ENCODE data around the gene IRX1. TPM values are rescaled to one million over a fixed set of nuclear protein-coding genes. Genes with fewer than 3 reads are reported as not detected.

Gene IRX1
- total and polyA plus RNA-seq, 2 of the 8 experiments (the other 6 are each of a cell fraction or from before 2014, with no cell fraction given): 2.6 to 3.9 TPM

DNA sequence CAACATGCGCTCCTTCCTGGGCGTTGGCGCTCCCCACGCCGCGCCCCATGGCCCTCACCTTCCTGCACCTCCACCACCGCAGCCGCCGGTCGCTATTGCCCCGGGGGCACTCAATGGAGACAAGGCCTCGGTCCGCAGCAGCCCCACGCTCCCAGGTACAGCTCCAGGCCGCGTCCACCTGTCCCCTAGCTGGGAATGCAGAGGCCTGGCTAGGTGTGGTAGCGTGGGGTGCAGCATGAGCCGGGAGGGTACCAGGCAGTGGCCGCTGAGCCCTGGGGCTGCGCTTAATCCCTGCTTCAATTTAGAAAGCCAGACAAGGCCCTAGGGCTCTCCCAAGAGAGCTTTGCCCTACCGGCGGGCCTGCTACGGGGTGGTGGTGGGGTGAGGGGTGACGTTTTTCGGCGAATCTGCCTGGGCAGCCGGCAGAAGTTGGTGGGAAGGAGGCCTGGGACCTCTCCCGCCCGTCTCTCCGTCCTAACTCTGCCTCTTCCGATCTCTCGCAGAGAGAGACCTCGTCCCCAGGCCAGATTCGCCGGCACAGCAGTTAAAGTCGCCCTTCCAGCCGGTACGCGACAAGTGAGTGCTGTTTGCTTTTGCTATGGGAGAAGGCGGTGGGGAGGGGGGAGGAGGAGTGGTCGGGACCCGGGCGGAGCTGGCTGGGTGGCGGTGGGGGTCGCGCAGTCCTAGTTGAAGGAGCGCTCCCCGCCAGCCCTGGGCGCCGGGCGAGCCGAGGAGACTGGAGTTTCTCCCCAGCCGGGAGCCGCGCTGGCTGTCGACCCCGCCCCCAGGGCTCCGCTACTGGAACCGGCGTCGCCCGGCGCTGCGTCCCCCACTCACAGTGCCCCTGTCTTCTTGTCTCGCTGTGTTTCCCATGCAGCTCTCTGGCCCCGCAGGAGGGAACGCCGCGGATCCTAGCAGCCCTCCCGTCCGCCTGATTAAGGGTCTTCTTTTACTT is 4.8 kb downstream of the IRX1 start (continued):
- TF ChIP-seq RXRA (IDR thresholded peaks at IDR 0.05; ENCODE audit: insufficient read depth, low read depth, low read length) (no peak), ASH2L (IDR thresholded peaks at IDR 0.05; ENCODE audit: low read length) (peak; percentile 61), EP300 (IDR thresholded peaks at IDR 0.05; ENCODE audit: borderline replicate concordance in 1 of 2, low read depth in 2 of 2, low read length in 2 of 2) (no peak), RBBP5 (IDR thresholded peaks at IDR 0.05; ENCODE audit: borderline replicate concordance, low read depth, low read length) (peak; percentile 73; the same call in 1 of the 2 replicates), CTBP2 (IDR thresholded peaks at IDR 0.05; ENCODE audit: borderline replicate concordance, insufficient read depth, insufficient read length, low read length) (peak; percentile 91), SRF (IDR thresholded peaks at IDR 0.05; ENCODE audit: low read depth, low read length) (no peak), SIRT6 (IDR thresholded peaks at IDR 0.05; ENCODE audit: low read length) (no peak), KDM4A (IDR thresholded peaks at IDR 0.05; ENCODE audit: low read depth, low read length, severe bottlenecking) (no peak), POLR2A (IDR thresholded peaks at IDR 0.05; ENCODE audit: control extremely low read depth in 1 of 2, low read depth in 2 of 2, low read length in 2 of 2) (no peak)
